ENCODE results near the gene PCDH12.
A peak's percentile ranks its signal among the peaks of the same experiment; 100 is the strongest.

PCDH12 gene

DNA sequence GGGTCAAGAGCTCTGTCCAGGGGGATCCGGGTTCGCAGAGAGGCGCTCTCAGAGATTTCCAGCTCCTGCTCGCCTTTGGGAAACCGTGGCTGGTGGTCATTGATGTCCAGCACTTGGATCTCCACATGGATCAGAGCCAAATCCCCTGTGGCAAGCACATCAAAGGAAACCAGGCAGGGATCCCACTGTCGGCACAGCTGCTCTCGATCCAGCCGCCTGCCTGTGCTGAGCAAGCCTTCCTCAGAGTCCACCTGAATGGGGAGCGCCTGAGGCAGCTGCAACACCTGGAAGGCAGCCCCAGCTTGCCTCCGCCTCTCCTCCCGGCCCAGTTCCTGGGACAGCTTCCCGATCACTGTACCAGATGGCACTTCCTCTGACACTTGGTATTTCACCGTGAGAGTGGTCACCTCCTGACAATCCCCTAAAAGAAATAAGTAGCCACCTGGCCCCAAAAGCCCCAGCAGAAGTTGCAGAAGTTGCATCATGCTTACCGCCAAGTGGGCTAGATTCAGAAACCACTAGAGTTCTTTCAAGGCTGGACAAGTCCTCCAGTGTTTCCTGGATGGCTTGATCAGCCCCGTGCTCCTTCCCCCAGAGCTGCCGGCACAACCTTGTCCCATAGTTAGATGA lies 520 bp downstream of the PCDH12 start:
- TF ChIP-seq, protein P1, sequence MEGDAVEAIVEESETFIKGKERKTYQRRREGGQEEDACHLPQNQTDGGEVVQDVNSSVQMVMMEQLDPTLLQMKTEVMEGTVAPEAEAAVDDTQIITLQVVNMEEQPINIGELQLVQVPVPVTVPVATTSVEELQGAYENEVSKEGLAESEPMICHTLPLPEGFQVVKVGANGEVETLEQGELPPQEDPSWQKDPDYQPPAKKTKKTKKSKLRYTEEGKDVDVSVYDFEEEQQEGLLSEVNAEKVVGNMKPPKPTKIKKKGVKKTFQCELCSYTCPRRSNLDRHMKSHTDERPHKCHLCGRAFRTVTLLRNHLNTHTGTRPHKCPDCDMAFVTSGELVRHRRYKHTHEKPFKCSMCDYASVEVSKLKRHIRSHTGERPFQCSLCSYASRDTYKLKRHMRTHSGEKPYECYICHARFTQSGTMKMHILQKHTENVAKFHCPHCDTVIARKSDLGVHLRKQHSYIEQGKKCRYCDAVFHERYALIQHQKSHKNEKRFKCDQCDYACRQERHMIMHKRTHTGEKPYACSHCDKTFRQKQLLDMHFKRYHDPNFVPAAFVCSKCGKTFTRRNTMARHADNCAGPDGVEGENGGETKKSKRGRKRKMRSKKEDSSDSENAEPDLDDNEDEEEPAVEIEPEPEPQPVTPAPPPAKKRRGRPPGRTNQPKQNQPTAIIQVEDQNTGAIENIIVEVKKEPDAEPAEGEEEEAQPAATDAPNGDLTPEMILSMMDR (IDR thresholded peaks at IDR 0.05; ENCODE audit: poor library complexity, severe bottlenecking): no peak
- no peak for DNase-seq (ENCODE audit: low spot score)
- Histone ChIP-seq H3K36me3 (ENCODE audit: low read depth) (no peaks in the 10 kb centered on the region), H3K4me3 (ENCODE audit: severe bottlenecking) (no peak overlapping the region), H3K4me1 (ENCODE audit: insufficient read depth, poor library complexity, severe bottlenecking) (no peaks in the 10 kb centered on the region), H3K9me3 (ENCODE audit: severe bottlenecking) (no peaks in the 10 kb centered on the region), H3K27ac (ENCODE audit: poor library complexity, severe bottlenecking) (no peak overlapping the region), H3K27me3 (ENCODE audit: insufficient read depth, poor library complexity, severe bottlenecking) (no peaks in the 10 kb centered on the region)
- no peak for ATAC-seq (ENCODE audit: low read depth)

DNA sequence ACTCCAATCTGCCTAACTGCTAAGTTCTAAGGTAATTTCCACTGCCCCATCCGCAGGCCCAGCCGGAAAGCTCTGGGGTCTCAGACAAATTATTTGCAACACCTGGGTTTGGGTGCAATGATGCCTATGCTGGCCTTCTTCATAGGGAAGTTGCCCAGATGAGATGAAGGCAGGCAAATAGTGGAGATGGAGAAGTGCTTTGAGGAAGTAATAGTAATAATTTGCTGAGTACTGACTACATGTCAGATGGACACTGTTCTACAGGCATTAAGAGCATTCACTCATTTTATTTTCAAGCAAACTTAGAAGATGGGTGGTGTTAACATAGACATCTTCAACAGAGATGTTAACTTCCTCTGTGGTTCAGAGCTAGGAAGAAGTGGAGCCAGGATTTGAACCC lies 3.8 kb downstream of the PCDH12 start:
- no peaks in the 10 kb centered on the region for H3K9me3 ChIP-seq (ENCODE audit: severe bottlenecking)
- H3K27me3 ChIP-seq (ENCODE audit: insufficient read depth, poor library complexity, severe bottlenecking): no peaks in the 10 kb centered on the region
- no peak overlapping the region for H3K4me3 ChIP-seq (ENCODE audit: severe bottlenecking)
- no peaks in the 10 kb centered on the region for H3K4me1 ChIP-seq (ENCODE audit: insufficient read depth, poor library complexity, severe bottlenecking)
- no peak overlapping the region for H3K27ac ChIP-seq (ENCODE audit: poor library complexity, severe bottlenecking)
- no peaks in the 10 kb centered on the region for H3K36me3 ChIP-seq (ENCODE audit: low read depth)
- ATAC-seq (ENCODE audit: low read depth) (no peak), DNase-seq (ENCODE audit: low spot score) (no peak)
- TF ChIP-seq, protein P1 (IDR thresholded peaks at IDR 0.05; ENCODE audit: poor library complexity, severe bottlenecking): no peak

DNA sequence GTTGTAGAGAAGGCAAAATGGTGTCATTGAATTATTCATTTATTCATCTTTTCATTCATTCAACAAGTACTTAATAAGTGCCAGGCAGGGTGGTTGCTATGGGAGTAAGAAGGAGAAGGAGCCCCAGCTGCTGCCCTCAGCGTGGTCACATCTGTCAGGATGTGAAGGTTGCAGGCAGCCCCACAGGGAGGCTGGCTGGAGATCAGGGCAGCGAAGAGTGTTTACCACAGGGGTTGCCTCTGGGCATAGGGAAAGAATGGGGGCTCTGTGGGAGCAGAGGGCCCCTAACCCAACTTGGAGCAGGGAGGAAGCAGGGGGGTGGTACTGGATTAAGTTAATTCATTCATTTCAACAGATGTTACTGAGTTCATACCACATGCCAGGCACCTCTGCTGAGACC lies 6.0 kb downstream of the PCDH12 start:
- Histone ChIP-seq H3K9me3 (ENCODE audit: severe bottlenecking) (no peaks in the 10 kb centered on the region), H3K36me3 (ENCODE audit: low read depth) (no peaks in the 10 kb centered on the region), H3K27me3 (ENCODE audit: insufficient read depth, poor library complexity, severe bottlenecking) (no peaks in the 10 kb centered on the region), H3K27ac (ENCODE audit: poor library complexity, severe bottlenecking) (no peak overlapping the region), H3K4me1 (ENCODE audit: insufficient read depth, poor library complexity, severe bottlenecking) (no peaks in the 10 kb centered on the region), H3K4me3 (ENCODE audit: severe bottlenecking) (no peak overlapping the region)
- ATAC-seq (ENCODE audit: low read depth): no peak
- TF ChIP-seq, protein P1 (IDR thresholded peaks at IDR 0.05; ENCODE audit: poor library complexity, severe bottlenecking): no peak
- DNase-seq (ENCODE audit: low spot score): no peak

DNA sequence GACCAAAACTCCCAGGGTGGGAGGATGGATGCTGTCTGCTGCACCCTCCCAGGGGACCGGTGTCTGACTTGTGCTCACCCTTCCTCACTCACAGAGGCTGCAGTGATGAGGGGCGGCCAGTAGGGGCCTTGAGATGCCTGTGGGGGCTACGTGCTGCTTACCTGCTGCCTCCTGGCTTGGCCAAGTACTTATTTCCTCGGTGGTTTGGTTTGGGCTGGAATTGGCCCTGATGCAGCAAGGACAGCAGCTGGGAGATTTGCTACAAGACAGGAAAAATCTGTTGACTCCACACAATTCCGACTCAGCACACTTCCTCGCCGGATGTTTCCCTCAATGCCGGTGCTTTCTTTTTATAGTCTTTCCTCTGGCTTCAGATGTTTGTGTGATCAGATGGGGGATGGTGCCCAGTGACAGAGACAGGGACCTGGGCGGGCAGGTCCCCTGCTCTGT lies 6.6 kb downstream of the PCDH12 start:
- Histone ChIP-seq H3K4me3 (ENCODE audit: severe bottlenecking) (no peak overlapping the region), H3K27me3 (ENCODE audit: insufficient read depth, poor library complexity, severe bottlenecking) (no peaks in the 10 kb centered on the region), H3K36me3 (ENCODE audit: low read depth) (no peaks in the 10 kb centered on the region), H3K9me3 (ENCODE audit: severe bottlenecking) (no peaks in the 10 kb centered on the region), H3K27ac (ENCODE audit: poor library complexity, severe bottlenecking) (no peak overlapping the region), H3K4me1 (ENCODE audit: insufficient read depth, poor library complexity, severe bottlenecking) (no peaks in the 10 kb centered on the region)
- DNase-seq (ENCODE audit: low spot score) (no peak), ATAC-seq (ENCODE audit: low read depth) (peak; percentile 48; the same call in 1 of the 3 replicates)
- TF ChIP-seq, protein P1 (IDR thresholded peaks at IDR 0.05; ENCODE audit: poor library complexity, severe bottlenecking): peak; percentile 39

DNA sequence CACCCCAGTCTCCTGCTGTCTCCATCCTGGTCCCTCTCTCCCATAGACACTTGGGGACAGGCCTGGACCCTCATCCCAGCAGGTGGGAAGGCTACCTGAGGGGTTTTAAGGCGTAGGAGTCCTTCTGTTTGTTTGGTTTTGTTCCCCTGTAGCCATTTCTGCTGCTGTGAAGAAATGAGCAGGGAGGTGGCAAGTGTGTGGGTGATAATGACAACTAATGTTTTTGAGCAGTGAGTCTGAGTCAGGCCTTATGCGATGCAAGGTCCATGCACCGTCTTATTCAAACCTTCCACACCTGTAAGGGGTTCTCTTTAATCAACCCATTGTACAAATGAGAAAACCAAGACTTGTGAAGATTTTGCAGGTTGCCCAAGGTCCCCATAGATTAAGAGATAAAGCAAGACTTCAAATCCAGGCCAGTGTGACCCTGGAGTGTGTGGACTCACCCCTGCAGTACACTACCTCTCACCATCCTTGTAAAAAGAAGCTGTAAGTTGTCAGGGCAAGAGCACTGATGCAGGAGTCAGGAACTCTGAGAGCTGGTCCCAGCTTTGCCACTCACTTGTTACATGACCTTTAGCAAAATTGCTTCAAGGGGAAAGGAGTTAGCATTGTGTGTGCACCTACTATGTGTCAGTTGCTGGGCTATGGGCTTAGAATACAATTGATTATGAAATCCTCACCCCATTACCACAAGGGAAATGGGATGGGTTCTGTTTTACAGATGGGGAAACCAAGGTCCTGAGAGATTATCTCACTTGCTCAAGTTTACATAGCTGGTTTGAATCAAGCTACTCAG lies 7.6 kb downstream of the PCDH12 start:
- ATAC-seq (ENCODE audit: low read depth) (no peak), DNase-seq (ENCODE audit: low spot score) (no peak)
- no peaks in the 10 kb centered on the region for H3K9me3 ChIP-seq (ENCODE audit: severe bottlenecking)
- no peak overlapping the region for H3K27ac ChIP-seq (ENCODE audit: poor library complexity, severe bottlenecking)
- no peaks in the 10 kb centered on the region for H3K4me1 ChIP-seq (ENCODE audit: insufficient read depth, poor library complexity, severe bottlenecking)
- H3K27me3 ChIP-seq (ENCODE audit: insufficient read depth, poor library complexity, severe bottlenecking): no peaks in the 10 kb centered on the region
- no peak overlapping the region for H3K4me3 ChIP-seq (ENCODE audit: severe bottlenecking)
- TF ChIP-seq, protein P1 (IDR thresholded peaks at IDR 0.05; ENCODE audit: poor library complexity, severe bottlenecking): no peak
- H3K36me3 ChIP-seq (ENCODE audit: low read depth): no peaks in the 10 kb centered on the region
